GM19397 (cell line): Measurements from ENCODE around the gene CACNA2D2.

Source experiments
- ATAC-seq: cut with Tn5 transposase; IDR thresholded peaks from one replicate; pipeline ENCODE4 v1.9.1; 2021; ENCODE audit warnings: mild to moderate bottlenecking, moderate library complexity; ENCODE audit not compliant: unreplicated experiment

The CACNA2D2 gene

DNA sequence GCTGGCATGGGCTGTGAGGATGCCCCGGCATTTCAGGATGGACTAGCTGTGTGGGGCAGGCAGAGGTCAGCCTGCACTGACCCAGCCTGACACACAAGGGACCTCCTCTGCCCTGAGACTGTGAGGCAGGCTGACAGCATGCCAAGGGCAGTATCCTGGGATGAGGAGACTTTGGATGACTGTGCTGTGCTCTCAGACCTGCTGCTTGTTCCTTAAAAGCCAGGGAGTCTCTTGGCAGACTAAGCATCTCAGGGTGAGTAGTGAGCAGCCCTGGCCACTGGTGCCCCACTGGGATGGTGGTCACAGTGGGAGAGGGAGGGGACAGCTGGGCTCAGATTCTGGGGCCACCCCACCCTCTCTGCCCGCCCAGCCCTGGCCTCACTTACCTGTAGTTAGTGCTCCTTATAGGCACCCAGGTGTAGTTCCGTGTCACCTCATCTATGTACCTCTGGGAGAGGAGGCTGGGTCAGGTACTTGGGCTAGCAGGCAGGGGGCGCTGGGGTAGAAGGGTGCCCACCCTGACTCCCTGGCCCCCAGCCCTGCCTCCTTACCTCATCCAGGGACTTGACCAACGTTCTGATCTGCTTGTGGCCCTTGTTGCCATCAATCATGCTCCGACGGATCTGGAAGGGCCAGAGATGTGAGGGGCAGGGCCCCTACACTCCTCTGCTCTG, 128.0 kb downstream of the CACNA2D2 start:
- ATAC-seq = no peak

DNA sequence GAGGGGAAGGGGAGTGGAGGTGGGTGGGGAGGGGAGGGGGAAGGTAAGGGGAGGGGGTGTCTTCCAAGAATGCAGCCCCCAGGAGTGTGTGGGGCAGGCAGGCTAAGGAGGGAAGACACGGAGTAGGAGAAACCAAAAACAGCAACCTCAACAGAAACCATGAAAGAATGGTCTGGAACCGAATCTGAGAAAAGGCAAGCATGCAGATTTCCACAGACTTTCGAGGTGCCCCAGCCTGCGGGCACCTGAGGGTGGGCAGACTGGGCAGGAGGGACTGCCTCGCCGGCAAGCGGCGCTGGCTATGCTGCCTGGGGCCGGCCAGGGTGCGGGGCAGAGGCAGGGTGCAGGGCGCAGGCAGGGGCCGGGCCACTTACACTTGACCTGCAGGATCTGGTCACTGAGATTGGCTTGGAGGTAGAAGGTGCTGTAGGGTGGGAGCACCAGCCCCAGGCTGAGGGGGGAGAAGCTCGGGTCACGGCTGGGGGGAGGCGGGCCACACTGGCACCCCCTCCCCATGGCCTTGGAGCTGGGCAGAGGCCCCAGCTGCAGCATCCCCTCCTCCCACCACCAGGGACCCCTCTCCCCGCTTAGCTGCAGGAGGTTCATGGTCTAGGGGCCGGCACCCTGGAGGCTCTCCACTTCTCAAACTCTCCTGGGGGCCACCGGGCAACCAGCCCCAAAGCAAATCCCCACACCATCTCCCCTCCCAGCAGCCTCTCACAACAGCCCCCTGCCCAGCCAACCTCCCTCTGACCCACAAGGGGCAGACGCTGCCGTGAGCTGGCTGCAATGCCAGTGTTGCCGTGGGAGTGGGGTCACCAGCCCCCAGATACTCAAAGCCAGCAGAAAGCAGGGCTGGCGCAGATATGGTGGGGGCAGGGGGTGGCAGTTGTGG, 128.8 kb downstream of the CACNA2D2 start:
- ATAC-seq = no peak

DNA sequence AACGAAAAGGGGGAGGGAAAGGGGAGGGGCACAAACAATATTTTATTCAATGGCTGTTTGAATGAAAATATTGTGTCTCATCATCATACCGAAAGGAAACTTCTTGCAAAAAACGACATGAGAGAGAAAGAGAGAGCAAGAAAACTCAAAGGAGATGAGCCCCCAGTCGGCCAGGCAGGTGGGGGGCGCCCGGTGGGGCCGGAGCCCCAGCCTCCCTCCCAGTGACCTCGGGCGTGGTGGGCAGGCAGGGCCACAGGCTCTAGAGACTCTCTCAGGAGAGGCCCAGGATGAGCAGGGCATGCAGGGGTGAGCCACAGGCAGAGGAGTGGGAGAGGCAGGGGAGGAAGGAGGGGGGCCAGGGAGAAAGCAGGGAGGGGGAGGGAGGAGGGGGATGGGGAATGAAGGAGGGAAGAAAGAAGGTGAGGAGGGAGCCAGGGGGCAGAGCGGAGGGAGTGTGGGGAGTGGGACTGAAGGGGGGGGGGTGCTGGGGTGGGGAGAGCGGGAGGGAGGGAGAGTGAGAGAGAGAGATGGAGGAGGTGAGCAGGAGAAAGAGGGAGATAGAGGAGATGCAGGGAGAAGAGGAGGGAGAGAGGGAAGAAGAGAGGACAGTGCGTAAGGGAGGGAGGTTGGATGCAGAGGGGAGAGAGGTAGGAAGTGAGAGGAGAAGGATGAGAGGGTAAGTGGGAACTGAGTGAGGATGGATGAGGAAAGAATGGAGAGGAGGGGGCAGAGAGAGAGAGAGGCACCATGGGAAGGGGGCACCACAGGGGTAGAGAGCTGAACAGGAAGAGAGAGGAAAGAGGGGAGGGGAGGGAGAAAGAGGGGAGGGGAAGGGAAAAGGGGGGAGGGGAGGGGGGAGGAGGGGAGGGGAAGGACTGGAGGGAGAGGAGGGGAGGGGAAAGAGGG, 130.0 kb downstream of the CACNA2D2 start:
- no peak for ATAC-seq

DNA sequence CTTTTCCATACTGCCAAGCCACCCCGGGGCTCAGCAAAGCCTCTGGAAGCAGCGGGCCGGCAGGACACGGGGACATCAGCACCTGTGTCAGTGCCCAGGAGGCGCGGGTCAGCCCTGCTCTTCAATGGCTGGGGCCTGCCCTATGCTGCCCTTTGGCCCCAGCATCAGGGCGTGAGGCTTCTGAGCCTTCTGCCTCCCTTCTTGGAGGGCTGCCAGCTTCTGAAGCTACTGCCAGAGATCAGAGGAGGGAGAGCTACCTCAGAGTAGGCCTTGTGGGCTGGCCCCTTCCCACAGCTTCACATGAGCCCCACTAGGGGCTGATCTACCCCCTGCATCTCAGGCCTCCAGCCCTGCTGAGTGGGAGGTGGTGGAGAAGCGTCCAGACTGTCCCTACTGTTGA, 131.1 kb downstream of the CACNA2D2 start:
- ATAC-seq = no peak

DNA sequence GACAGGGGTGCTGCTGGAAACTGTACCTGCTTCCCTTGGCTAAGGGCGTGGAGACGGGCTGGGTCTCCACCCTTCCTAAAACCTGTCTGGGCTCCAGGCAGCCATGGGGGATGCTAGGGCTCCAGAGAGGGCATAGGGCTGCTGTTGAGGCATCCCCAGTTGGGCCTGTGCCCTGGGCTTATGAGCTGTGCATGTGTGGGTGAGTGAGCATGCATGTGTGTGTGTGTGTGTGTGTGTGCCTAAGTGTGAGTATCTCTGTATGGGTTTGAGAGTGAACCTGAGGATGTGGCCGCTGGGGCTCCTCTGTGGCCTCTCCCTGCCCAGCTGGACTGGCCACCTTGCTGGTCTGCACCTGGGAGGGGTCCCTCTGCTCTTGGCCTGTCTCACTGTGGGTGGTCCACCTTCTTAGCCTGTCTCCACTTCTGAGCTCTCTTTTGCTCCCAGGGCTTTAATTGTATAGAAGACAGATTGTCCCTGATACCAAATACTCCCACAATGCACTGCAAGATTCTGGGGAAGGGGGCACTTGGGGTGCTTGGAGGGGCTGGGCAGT, 132.2 kb downstream of the CACNA2D2 start:
- ATAC-seq = no peak

DNA sequence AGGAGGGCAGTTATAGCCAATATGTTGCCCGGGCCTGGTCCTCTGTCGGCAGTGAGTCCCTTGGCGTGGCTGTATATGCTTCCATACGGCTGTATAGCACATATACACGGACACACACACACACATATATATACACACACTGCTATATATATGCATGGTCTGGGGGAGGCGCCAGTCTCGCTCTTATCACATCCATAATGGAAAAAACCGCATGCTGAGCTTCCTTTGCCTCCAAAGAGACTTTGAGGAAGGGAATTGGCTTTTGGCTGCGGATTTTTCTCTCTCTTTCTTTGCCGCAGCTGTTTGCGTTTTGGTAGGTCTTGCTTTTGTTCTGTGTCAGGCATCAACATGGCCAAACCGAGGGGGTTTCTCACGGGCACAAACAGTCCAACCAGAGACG, 132.8 kb downstream of the CACNA2D2 start:
- no peak for ATAC-seq

DNA sequence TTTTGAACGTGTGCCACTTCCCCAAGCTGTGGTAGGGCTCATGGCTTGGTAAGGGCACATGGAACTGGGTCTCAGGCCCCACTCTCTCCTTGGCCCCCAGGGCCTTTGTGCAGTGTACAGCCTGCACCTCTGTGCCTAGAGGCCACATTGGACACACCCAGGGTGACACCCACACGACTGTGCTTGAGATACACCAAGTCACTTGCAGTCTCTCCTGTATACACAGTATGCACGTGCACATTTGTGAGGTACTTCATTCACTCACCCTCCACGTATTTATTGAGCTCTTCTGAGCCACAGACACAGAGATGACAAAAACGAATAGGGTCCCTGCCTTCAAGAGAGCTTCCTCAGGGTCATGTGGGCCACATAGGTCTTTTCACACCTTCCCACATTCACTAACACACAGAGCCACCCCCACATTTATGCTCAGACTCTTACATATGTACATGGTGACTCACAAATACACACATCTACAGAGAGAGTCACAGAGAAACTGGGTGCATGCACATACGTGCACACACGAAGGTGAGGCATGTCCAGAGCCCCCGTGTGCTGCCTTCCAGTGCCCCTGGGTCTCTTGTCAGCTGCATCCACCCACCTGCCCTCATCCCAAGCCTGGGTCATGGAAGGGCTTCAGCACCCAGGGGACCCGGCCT, 134.3 kb downstream of the CACNA2D2 start:
- ATAC-seq = no peak

DNA sequence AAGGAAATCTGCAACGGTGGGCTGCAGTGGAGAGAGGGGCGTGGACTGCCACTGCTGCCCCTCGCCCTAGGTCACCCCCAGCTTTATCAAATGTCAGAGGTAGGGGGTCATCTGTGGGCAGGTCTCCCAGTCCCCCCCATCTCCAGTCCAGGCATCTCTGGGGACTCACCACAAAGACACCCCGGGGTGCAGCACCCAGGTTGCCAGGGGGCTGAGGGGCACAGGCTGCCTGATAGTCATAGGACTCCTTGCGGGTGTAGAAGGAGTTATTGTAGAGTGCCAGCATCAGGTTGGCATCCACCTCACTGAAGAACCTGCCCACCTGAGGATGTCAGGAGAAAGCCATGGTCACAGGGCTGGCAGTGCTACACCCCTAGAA, 137.6 kb downstream of the CACNA2D2 start:
- ATAC-seq = no peak

DNA sequence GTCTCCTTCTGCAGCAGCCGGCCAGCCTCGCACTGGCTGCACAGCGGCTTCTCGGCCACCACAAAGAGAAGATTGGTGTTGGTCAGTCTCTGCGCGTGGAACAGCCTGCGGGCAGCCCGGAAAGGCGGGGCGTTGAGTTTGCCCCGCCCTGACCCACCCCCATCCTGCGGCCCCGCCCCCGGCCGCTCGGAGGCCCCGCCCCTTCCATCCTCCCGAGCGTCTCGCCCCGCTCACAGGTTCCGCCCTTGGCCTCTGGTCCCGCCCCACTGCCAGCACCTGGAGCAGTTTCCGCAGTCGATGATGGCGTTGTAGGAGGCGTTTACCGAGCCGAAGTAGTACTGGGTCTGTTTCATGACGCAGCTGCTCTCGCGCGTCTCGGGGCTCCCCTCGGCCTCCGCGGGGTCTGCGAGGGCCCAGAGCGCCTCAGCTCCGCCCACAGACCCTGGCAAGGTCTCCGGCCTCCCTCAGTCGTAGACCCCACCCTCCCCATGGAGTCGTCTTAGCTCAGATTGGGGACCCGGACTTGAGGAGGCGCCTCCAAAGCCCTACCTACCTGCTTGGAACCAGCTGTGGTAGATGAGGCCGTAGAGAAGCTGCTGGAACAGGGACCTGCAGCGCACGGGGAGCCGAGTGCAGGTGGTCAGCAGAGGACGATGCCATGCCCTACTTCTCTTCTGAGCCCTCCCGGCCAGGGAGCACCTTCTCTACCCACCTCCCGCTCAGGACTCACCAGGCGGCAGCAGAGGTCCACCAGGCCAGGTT, 138.2 kb downstream of the CACNA2D2 start:
- ATAC-seq = peak; percentile 81

DNA sequence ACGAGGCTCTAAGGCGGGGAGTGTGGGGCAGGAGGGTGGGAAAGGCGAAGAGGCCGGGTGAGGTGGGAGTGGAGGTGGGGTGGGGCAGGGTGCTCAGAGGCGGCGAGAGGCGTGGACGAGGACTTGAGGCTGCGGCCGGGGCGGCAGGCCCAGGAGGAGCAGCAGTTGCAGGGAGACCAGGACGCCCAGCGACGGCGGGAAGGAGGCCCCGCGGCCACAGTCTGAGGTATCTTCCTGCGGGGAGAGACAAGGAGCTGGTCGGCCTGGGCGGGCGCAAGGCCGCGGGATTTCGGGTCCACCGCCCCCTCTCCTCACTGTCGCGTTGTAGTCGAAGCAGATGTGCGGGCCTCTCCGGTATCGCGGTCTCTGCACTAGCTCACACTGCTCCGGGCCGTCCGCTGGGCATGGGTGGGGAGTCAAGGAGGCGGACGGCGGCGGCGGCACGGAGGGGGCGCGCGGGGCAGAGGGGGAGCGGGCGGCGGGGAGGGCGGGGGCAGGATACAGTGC, 138.8 kb downstream of the CACNA2D2 start:
- ATAC-seq = no peak

DNA sequence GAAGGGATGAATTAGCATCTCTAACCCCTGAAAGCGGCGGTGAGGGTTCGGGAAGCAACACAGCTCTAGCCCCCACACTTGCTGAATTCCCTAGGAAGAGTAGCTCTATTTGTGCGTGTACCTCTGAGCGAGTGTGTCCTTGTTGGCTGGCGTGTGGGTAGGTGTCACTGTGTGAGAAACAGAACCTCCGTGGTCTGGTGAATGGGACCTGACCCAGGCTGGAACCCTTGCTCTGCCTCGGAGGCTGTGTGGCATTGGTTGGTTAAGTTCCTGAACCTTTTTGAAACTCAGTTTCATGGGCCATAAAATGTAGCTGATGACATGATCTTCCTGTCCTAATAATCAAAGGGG, 143.7 kb downstream of the CACNA2D2 start:
- ATAC-seq = no peak

DNA sequence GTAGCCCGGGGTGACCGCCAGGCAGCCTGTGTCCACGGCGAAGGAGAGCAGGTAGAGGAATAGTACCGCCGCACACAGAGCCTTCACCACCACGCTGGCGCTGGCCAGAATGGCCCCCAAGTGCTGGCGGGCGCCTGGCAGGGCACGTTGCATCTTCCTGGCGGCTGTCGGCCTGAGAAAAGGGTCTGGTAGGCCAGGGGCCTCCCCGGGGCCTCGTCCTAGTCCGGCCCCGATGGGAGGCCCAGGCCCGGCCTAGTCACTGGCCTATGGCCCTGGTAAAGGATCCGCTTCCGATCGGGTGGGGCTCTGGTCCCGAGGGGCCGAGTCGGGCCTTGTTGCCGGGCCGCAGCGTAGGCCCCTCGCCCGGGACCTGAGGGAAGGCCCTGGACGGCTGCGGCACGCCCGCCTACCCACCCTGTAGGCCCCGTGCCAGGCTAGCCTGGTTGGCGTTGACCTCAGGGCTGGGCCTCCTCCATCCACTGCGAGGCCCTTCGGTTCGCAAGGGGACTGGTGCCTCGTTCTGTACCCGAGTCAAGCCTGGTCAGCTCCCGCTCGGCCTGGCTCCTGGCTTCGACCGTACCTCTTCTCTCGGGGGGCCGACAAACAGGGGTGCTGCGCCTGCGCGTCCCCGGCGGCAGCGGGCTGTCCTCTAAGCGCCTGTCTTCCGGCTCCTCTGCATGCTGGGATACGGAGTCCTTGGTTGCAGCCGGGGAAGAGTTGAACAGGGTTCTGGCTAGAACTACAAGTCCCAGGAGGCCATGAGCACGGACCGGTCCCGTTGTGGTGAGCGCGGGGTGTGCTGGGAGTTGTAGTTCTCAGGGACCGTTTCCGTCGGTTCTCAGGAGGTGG, 144.3 kb downstream of the CACNA2D2 start, which contains the start of gene TMEM115:
TSS of gene TMEM115 (minus strand) at position 611 of the 849 bp plus-strand sequence. CDS start at position 153, 458 bp downstream.
- ATAC-seq = peak; percentile 95

DNA sequence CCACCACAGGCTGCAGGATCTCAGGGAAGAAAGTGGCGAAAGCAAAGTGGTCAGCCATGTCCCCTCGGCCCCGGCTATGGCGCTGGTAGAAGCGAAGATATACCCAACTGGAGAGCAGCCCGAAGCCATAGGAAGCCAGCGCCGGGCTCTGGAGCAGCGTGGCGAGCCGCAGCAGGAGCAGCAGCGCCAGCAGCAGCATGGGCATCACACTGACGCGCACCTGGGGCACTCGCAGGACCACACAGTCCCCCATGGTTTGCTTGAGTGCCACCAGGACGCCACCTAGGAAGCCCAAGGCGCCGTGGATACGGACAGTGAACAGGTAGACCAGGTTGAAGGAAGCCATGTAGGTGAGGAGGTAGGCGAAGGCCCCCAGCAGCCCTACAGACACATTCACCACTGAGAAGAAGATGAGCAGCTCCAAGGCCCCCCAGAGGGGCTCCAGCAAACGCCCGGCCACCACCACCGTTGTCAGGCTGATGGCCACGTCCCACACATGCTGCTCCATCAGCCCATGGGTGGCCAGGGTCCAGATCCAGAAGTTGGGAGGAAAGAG, 145.0 kb downstream of the CACNA2D2 start:
- ATAC-seq = no peak

DNA sequence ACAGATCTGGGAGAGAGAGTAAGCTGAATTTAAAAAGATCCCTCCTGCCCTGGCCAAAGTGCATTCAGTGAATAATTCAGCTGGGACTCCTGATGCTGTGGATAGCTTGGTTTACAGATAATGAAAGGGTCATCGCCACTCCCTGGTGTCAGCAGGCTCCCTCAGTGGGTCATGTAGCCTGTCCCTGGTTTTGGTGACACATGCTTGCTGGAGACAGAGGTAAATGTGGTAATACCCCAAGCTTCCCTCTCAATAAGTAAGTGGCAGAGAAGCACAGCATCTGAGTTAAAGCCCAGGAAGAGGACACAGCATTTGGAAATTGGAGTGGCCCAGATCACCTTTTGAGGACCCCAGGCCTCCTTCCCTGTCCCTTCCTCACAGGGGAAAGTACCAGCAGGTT, 146.0 kb downstream of the CACNA2D2 start:
- no peak for ATAC-seq

DNA sequence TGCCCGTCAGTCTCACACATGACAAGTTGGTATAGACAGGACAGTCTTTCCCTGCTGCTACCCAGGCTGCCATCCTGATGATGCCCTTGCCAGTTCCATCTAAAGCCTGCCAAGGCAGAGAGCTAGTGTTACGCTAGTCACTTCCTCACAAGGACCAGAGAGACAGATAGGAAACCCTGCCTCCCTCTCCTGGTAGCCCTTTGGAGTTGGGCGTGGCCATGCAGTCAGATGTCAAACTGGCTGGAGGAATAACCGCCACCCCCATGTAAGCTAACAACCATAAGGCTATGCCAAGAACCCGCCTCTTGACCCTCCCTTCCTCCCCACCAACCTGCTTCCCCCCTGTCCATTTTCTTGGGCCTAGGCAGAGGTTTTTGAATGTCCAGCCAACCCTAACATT, 146.9 kb downstream of the CACNA2D2 start:
- ATAC-seq = no peak

DNA sequence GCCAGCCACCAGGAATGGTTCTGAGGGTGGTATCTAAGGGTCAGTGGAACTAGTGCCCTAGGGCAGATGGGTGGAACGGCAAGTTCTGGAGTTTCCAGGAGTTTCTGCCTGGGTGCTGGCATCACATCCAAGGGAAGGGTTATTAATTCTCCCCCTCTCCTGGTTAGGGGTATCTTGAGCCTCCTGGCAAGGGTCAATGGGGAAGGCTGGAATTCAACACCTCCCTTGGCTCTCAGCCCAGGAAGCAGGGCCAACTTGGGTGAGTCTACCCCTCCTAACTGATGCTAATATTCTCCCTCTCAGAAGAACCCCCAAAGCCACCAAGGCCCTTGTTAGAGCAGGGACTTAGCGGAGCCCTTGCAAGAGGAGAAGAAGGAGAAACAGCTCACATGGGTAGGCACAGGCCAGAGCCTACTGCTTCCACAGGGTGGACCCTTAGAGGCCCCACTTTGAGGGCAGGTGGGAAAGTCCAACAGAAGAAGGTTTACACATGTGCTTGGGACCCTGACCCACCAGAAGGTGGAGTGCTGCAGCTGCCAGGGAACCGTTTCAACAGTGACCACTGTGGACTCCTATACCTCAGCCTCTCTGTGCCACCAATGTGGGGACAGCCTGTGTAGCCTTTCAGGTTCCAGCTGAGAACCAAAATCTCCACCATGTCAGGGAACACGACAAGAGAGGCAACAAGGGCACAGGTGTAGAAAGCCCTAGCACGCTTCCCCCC, 147.4 kb downstream of the CACNA2D2 start:
- no peak for ATAC-seq

DNA sequence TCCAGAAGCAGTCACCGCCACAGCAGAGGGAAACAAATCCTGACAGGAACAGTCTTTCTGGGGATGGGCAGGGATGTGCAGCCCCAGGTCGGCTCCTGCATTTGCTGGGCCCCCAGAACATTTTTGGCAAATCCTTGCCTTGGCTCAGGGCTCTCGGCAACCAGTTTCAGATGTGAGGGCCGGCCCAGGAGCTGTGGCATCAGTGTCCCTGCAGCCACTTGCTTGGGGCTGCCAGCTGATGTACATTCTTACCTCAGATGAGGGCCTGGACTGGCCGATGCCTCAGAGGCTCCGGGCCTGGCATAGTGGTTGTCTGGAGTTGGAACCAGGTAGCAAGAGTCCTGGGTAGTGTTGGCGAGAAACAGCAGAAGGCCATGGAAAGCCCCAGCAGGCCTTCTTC, 148.6 kb downstream of the CACNA2D2 start:
- no peak for ATAC-seq
